ENCODE results near the gene EEF1A2.

Gene EEF1A2

DNA sequence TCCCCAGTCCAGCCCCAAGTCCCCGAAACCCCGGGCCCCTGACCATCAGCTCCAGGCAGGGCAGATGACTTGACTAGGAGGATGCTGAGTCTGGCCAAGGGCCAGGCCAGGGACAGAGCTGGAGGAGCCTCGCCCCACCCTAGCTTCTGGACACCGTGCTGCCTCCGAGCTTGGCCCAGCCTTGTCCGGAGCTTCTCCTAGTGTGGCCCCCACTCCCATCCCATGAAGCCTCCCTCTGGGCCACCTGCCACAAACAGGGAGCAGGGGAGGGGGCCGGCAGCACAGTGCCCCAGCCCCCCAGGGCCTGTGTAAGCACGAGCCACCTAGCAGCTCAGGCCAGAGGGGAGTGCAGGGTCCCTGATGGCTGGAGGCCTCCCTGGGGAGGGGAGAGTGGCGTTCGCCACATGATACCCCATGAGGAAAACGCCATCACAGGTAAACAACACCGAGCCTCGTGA lies 5.3 kb downstream of the EEF1A2 start:
- TF ChIP-seq EGR1 (IDR thresholded peaks at IDR 0.05) = no peak
- no peak for TF ChIP-seq EP300 (IDR thresholded peaks at IDR 0.05; ENCODE audit: borderline replicate concordance)

DNA sequence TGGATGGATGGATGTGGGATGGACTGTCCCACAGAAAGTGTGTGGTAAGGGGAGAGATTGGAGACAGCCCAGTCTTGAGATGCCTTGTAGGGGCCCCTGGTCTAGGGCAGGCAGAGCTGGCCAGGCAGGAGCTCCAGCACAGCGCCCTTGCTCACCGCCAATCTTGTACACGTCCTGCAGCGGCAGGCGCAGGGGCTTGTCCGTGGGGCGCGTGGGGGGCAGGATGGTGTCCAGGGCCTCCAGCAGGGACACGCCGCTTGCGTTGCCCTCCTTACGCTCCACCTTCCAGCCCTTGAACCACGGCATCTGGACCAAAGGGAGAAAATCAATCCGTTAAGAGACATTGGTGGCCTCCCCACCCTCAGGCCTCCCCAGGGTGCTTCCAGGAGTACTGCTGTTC lies 5.9 kb downstream of the EEF1A2 start:
- TF ChIP-seq, protein P1, sequence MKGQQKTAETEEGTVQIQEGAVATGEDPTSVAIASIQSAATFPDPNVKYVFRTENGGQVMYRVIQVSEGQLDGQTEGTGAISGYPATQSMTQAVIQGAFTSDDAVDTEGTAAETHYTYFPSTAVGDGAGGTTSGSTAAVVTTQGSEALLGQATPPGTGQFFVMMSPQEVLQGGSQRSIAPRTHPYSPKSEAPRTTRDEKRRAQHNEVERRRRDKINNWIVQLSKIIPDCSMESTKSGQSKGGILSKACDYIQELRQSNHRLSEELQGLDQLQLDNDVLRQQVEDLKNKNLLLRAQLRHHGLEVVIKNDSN (IDR thresholded peaks at IDR 0.05) = no peak
- TF ChIP-seq EP300 (IDR thresholded peaks at IDR 0.05; ENCODE audit: borderline replicate concordance) (no peak), NFIC (IDR thresholded peaks at IDR 0.05) (no peak), EGR1 (IDR thresholded peaks at IDR 0.05) (no peak), TEAD4 (IDR thresholded peaks at IDR 0.05) (no peak), ZBTB7A (IDR thresholded peaks at IDR 0.05; ENCODE audit: low read depth) (no peak)

DNA sequence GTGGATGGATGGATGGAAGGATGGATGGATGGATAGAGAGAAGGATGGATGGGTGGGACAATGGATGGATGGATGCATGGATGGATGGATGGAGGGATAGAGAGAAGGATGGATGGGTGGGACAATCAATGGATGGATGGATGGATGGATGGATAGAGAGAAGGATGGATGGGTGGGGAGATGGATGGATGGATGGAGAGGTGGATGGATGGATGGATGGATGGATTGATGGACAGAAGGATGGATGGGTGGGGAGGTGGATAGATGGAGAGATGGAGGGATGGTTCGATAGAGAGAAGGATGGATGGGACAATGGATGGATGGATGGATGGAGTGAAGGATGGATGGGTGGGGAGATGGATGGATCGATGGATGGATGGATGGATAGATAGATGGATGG lies 6.4 kb downstream of the EEF1A2 start:
- no peak for TF ChIP-seq FOXM1 (IDR thresholded peaks at IDR 0.05; ENCODE audit: borderline replicate concordance, low read depth)
- TF ChIP-seq RAD21 (IDR thresholded peaks at IDR 0.05; ENCODE audit: low read depth) = no peak
- TF ChIP-seq EGR1 (IDR thresholded peaks at IDR 0.05) = no peak
- TF ChIP-seq NFIC (IDR thresholded peaks at IDR 0.05) = no peak
- TF ChIP-seq TCF12 (IDR thresholded peaks at IDR 0.05; ENCODE audit: low read depth) = no peak
- TF ChIP-seq TEAD4 (IDR thresholded peaks at IDR 0.05) = no peak
- TF ChIP-seq EP300 (IDR thresholded peaks at IDR 0.05; ENCODE audit: borderline replicate concordance) = no peak
- TF ChIP-seq ZBTB7A (IDR thresholded peaks at IDR 0.05; ENCODE audit: low read depth) = no peak
- TF ChIP-seq TAF1 (IDR thresholded peaks at IDR 0.05; ENCODE audit: low read depth) = no peak
- TF ChIP-seq CEBPB (IDR thresholded peaks at IDR 0.05) = no peak
- TF ChIP-seq, protein P1 (IDR thresholded peaks at IDR 0.05) = no peak
- TF ChIP-seq, protein P2, sequence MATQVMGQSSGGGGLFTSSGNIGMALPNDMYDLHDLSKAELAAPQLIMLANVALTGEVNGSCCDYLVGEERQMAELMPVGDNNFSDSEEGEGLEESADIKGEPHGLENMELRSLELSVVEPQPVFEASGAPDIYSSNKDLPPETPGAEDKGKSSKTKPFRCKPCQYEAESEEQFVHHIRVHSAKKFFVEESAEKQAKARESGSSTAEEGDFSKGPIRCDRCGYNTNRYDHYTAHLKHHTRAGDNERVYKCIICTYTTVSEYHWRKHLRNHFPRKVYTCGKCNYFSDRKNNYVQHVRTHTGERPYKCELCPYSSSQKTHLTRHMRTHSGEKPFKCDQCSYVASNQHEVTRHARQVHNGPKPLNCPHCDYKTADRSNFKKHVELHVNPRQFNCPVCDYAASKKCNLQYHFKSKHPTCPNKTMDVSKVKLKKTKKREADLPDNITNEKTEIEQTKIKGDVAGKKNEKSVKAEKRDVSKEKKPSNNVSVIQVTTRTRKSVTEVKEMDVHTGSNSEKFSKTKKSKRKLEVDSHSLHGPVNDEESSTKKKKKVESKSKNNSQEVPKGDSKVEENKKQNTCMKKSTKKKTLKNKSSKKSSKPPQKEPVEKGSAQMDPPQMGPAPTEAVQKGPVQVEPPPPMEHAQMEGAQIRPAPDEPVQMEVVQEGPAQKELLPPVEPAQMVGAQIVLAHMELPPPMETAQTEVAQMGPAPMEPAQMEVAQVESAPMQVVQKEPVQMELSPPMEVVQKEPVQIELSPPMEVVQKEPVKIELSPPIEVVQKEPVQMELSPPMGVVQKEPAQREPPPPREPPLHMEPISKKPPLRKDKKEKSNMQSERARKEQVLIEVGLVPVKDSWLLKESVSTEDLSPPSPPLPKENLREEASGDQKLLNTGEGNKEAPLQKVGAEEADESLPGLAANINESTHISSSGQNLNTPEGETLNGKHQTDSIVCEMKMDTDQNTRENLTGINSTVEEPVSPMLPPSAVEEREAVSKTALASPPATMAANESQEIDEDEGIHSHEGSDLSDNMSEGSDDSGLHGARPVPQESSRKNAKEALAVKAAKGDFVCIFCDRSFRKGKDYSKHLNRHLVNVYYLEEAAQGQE (IDR thresholded peaks at IDR 0.05; ENCODE audit: low read depth) = no peak
- no peak for TF ChIP-seq YY1 (IDR thresholded peaks at IDR 0.05; ENCODE audit: low read depth)
- no peak for TF ChIP-seq CREB1 (IDR thresholded peaks at IDR 0.05; ENCODE audit: low read depth)
- TF ChIP-seq, protein P3, sequence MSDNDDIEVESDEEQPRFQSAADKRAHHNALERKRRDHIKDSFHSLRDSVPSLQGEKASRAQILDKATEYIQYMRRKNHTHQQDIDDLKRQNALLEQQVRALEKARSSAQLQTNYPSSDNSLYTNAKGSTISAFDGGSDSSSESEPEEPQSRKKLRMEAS (IDR thresholded peaks at IDR 0.05) = no peak

DNA sequence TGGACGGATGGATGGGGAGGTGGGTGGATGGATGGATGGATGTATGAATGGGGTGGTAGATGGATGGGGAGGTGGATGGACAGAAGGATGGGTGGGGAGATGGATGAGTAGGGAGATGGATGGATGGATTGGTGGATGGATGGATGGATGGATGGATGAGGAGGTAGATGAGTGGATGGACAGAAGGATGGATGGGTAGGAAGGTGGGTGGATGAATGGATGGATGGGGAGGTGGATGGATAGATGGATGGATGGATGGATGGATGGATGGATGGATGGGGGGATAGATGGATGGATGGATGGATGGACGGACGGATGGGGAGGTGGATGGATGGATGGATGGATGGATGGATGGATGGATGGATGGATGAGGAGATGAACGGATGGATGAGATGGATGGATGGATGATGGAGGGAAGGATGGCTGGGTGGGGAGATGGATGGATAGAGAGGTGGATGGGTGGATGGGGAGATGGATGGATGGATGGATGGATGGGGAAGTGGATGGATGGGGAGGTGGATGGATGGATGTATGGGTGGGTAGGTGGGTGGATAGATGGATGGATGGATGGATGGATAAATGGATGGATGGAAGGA lies 7.2 kb downstream of the EEF1A2 start:
- TF ChIP-seq ZBTB7A (IDR thresholded peaks at IDR 0.05; ENCODE audit: low read depth) (no peak), NFIC (IDR thresholded peaks at IDR 0.05) (no peak), EP300 (IDR thresholded peaks at IDR 0.05; ENCODE audit: borderline replicate concordance) (no peak), CEBPB (IDR thresholded peaks at IDR 0.05) (no peak), TCF12 (IDR thresholded peaks at IDR 0.05; ENCODE audit: low read depth) (no peak), EGR1 (IDR thresholded peaks at IDR 0.05) (no peak), TEAD4 (IDR thresholded peaks at IDR 0.05) (no peak), YY1 (IDR thresholded peaks at IDR 0.05; ENCODE audit: low read depth) (no peak), FOXM1 (IDR thresholded peaks at IDR 0.05; ENCODE audit: borderline replicate concordance, low read depth) (no peak), TAF1 (IDR thresholded peaks at IDR 0.05; ENCODE audit: low read depth) (no peak), CREB1 (IDR thresholded peaks at IDR 0.05; ENCODE audit: low read depth) (no peak), RAD21 (IDR thresholded peaks at IDR 0.05; ENCODE audit: low read depth) (no peak)
- TF ChIP-seq, protein P3 (IDR thresholded peaks at IDR 0.05) = no peak
- TF ChIP-seq, protein P1 (IDR thresholded peaks at IDR 0.05) = no peak
- TF ChIP-seq, protein P2 (IDR thresholded peaks at IDR 0.05; ENCODE audit: low read depth) = no peak

DNA sequence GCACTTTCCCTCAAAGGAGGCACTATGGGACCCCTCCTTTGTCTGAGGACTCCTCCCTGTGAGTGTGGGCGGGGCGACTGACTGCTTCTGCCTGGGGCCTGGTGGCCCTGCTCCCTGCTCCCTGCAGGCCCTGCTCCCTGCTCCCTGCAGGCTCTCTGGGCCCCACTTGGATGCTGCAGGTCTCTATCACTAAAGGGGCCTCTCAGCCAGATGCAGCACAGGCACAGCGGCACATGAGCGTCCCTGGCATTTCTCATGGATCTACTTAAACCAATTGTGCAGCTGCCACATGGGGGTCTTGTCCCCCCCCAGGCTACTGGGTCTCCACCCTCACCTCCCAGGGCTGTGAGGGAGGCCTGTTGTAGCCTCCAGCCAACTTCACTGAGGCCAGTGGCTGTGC lies 7.8 kb downstream of the EEF1A2 start:
- TF ChIP-seq, protein P2 (IDR thresholded peaks at IDR 0.05; ENCODE audit: low read depth) = no peak
- TF ChIP-seq, protein P1 (IDR thresholded peaks at IDR 0.05) = no peak
- no peak for TF ChIP-seq TAF1 (IDR thresholded peaks at IDR 0.05; ENCODE audit: low read depth)
- no peak for TF ChIP-seq RAD21 (IDR thresholded peaks at IDR 0.05; ENCODE audit: low read depth)
